ENCODE measurements around the gene GRM2. TPM values are rescaled to one million over a fixed set of nuclear protein-coding genes. Genes with fewer than 3 reads are reported as not detected.

The GRM2 gene
- total RNA-seq, 1 donor from 2014 or later = 0.41 TPM

DNA sequence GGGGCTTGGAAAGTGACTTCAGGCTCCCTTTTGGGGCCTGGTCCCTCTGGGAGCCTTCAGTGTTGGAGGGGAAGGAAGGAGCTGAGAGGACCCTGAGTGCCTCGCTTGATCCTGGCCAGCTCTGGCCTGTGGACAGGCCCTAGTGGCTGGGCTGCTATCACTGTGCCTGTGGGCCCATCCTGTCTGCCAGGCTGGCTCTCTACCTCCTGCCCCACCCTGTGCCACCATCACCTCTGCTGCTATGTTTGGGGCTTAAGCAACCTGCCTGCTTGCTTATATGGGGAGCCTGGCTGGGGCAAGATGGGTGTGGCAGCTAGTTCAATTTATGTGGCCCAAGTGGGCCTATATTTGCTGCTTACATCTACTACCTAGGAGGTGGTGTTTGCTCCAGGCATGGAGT, 28.7 kb upstream of the GRM2 start:
- no peak for DNase-seq
- TF ChIP-seq CTCF (IDR thresholded peaks at IDR 0.05; ENCODE audit: borderline replicate concordance) = no peak
- peaks cover 24% of the 10 kb centered on the region for H3K36me3 ChIP-seq
- no peaks in the 10 kb centered on the region for H3K9me3 ChIP-seq (replicated peaks)
- H3K27ac ChIP-seq (replicated peaks) = no peak overlapping the region
- intact Hi-C loops (cut with micrococcal nuclease) = no loop called here
- H3K4me1 ChIP-seq = peaks cover 77% of the 10 kb centered on the region
- no peaks in the 10 kb centered on the region for H3K27me3 ChIP-seq (ENCODE audit: low read depth)
- H3K4me3 ChIP-seq = no peak overlapping the region

DNA sequence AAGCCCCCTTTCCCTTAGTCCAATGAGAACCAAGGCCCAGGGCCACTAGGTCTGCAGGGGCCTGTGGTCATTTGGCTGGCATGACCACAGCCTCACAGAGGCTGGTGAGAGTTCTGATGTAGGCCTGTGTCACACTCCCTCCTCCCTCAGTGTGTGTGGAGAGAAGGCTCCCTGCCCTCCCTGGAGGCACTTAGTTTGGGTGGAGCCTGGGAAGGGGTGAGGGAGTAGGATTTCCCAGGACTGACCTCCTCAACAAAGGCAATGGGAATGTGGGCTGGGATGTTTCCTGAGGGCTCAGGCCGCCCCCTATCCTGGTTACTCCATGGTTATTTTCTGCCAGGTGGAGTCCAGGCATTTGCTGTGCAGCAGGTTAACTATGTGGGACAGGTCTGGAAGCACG, 28.2 kb upstream of the GRM2 start:
- peaks cover 24% of the 10 kb centered on the region for H3K36me3 ChIP-seq
- no peak overlapping the region for H3K27ac ChIP-seq (replicated peaks)
- intact Hi-C loops (cut with micrococcal nuclease) = no loop called here
- H3K4me3 ChIP-seq = no peak overlapping the region
- peak; percentile 1 for DNase-seq
- H3K27me3 ChIP-seq (ENCODE audit: low read depth) = no peaks in the 10 kb centered on the region
- H3K4me1 ChIP-seq = peaks cover 77% of the 10 kb centered on the region
- H3K9me3 ChIP-seq (replicated peaks) = no peaks in the 10 kb centered on the region
- no peak for TF ChIP-seq CTCF (IDR thresholded peaks at IDR 0.05; ENCODE audit: borderline replicate concordance)

DNA sequence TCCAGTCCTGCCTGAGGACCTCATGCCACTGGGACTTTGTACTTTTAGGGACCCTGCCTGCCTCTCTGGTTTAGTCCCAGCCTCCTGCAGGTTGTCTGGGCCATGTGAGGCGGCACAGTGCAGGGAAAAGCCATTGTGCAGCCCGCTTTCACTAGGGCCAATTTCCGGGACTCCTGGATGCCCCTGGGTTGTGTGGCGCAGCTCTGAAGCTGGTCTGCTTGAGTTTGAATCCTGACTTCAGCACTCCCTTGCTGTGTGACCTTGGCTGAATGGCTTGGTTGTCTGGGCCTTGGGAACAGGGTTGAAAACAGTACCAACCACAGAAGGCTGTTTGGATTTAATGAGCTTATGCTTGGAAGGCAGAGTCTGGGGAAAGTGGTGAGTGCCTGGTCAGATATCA, 27.6 kb upstream of the GRM2 start:
- intact Hi-C loops (cut with micrococcal nuclease) = no loop called here
- DNase-seq = peak; percentile 5
- peaks cover 25% of the 10 kb centered on the region for H3K36me3 ChIP-seq

GRCh38 chr3:51679777-51680176, 27.1 kb upstream of the GRM2 start:
- Histone ChIP-seq H3K4me3 (no peak overlapping the region), H3K36me3 (peaks cover 25% of the 10 kb centered on the region), H3K4me1 (peaks cover 83% of the 10 kb centered on the region), H3K27ac (replicated peaks) (no peak overlapping the region), H3K9me3 (replicated peaks) (no peaks in the 10 kb centered on the region), H3K27me3 (ENCODE audit: low read depth) (no peaks in the 10 kb centered on the region)
- intact Hi-C loops (cut with micrococcal nuclease) = no loop called here
- no peak for DNase-seq
- TF ChIP-seq CTCF (IDR thresholded peaks at IDR 0.05; ENCODE audit: borderline replicate concordance) = no peak

More for the DNA sequence above, 27.6 kb upstream of the GRM2 start:
- no peak for TF ChIP-seq CTCF (IDR thresholded peaks at IDR 0.05; ENCODE audit: borderline replicate concordance)
- no peaks in the 10 kb centered on the region for H3K27me3 ChIP-seq (ENCODE audit: low read depth)
- no peaks in the 10 kb centered on the region for H3K9me3 ChIP-seq (replicated peaks)
- H3K4me3 ChIP-seq = no peak overlapping the region
- H3K4me1 ChIP-seq = peaks cover 79% of the 10 kb centered on the region
- H3K27ac ChIP-seq (replicated peaks) = no peak overlapping the region

GRCh38 chr3:51680196-51680595, 26.7 kb upstream of the GRM2 start:
- no peak for TF ChIP-seq CTCF (IDR thresholded peaks at IDR 0.05; ENCODE audit: borderline replicate concordance)
- no peak overlapping the region for H3K4me3 ChIP-seq
- H3K4me1 ChIP-seq = peaks cover 87% of the 10 kb centered on the region
- H3K27ac ChIP-seq (replicated peaks) = peak overlapping the region; percentile 60
- no peaks in the 10 kb centered on the region for H3K9me3 ChIP-seq (replicated peaks)
- no peaks in the 10 kb centered on the region for H3K27me3 ChIP-seq (ENCODE audit: low read depth)
- intact Hi-C loops (cut with micrococcal nuclease) = no loop called here
- no peak for DNase-seq
- peaks cover 24% of the 10 kb centered on the region for H3K36me3 ChIP-seq
